ENCODE measurements around the gene PIPOX.

DNA sequence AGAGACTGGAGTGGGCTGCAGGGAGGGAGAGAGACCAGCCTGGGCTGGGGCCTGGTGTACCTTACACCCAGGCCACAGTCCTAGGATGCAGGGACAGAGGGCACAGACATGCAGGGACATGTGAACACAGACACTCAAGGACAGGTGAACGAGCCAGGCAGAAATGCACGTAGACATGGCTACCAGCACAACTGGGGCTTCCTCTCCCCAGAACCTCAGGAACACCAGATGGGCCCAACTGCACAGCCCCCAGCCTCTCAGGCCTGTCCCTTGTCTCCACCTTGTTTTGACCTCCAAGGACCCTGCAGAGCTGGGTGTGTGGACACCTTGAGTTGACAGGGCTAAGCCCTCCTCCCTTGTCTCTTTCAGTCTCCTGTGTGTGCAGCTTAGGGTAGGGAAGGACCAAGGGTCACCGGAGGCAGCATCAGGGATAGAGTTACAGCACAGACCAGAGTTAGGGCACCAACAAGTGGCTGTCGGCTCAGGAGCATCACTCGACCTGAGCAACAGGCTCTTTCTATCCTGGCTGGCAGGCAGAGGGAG lies 46.3 kb upstream of the PIPOX start:
- TF ChIP-seq, protein P1, sequence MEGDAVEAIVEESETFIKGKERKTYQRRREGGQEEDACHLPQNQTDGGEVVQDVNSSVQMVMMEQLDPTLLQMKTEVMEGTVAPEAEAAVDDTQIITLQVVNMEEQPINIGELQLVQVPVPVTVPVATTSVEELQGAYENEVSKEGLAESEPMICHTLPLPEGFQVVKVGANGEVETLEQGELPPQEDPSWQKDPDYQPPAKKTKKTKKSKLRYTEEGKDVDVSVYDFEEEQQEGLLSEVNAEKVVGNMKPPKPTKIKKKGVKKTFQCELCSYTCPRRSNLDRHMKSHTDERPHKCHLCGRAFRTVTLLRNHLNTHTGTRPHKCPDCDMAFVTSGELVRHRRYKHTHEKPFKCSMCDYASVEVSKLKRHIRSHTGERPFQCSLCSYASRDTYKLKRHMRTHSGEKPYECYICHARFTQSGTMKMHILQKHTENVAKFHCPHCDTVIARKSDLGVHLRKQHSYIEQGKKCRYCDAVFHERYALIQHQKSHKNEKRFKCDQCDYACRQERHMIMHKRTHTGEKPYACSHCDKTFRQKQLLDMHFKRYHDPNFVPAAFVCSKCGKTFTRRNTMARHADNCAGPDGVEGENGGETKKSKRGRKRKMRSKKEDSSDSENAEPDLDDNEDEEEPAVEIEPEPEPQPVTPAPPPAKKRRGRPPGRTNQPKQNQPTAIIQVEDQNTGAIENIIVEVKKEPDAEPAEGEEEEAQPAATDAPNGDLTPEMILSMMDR (IDR thresholded peaks at IDR 0.05; ENCODE audit: poor library complexity, severe bottlenecking), result no peak
- TF ChIP-seq TAF1 (IDR thresholded peaks at IDR 0.05; ENCODE audit: low read depth) (no peak), POLR2AphosphoS5 (IDR thresholded peaks at IDR 0.05) (no peak), MXI1 (conservative IDR thresholded peaks at IDR 0.05; ENCODE audit: poor library complexity, severe bottlenecking) (no peak), EZH2 (IDR thresholded peaks at IDR 0.05; ENCODE audit: borderline replicate concordance, insufficient read depth, low read length, poor library complexity, severe bottlenecking) (no peak), RAD21 (conservative IDR thresholded peaks at IDR 0.05) (no peak)

All from neural cell (in vitro differentiated cells).